ENCODE data around the gene LRRC14B. TPM values are rescaled to one million over a fixed set of nuclear protein-coding genes. Genes with fewer than 3 reads are reported as not detected.
"Not testable (repeated sequence)": the region's sequence is repeated elsewhere in the genome, so short reads cannot be mapped to it uniquely, and the experiment has no call there.

The LRRC14B gene
- total and polyA plus RNA-seq, 2 donors (not counting 1 experiment from before 2014, with no cell fraction given), result not detected

- Histone ChIP-seq H3K4me1 (ENCODE audit: control insufficient read depth, extremely low read depth, insufficient read depth, low read length) (peaks cover 6% of the 10 kb centered on the region), H3K4me3 (replicated peaks in 1 of 4; ENCODE audit: control extremely low read depth in 1 of 4, insufficient read depth in 1 of 4, low read depth in 3 of 4, low read length in 4 of 4) (no peak overlapping the region), H3K4me2 (ENCODE audit: extremely low read depth, insufficient read depth, low read length) (no peak overlapping the region), H3K36me3 (ENCODE audit: control insufficient read depth, insufficient read depth, low read length) (peaks cover 12% of the 10 kb centered on the region), H3K79me2 (ENCODE audit: control insufficient read depth, insufficient read depth, low read length) (peaks cover 54% of the 10 kb centered on the region), H3K9ac (ENCODE audit: insufficient read depth, low read length) (no peak overlapping the region), H3K27me3 (ENCODE audit: control insufficient read depth, insufficient read depth, low read length) (no peaks in the 10 kb centered on the region), H3K27ac (ENCODE audit: insufficient read depth, low read length) (no peak overlapping the region), H3K9me3 (ENCODE audit: control insufficient read depth, insufficient read depth, low read depth, low read length) (no peaks in the 10 kb centered on the region), H2AFZ (ENCODE audit: low read length) (no peak overlapping the region), H4K20me1 (ENCODE audit: control insufficient read depth, extremely low read depth, insufficient read depth, low read length) (peaks cover 4% of the 10 kb centered on the region)
- TF ChIP-seq EZH2 (IDR thresholded peaks at IDR 0.05; ENCODE audit: low read length, missing control alignments), result no peak
- TF ChIP-seq, protein P1, sequence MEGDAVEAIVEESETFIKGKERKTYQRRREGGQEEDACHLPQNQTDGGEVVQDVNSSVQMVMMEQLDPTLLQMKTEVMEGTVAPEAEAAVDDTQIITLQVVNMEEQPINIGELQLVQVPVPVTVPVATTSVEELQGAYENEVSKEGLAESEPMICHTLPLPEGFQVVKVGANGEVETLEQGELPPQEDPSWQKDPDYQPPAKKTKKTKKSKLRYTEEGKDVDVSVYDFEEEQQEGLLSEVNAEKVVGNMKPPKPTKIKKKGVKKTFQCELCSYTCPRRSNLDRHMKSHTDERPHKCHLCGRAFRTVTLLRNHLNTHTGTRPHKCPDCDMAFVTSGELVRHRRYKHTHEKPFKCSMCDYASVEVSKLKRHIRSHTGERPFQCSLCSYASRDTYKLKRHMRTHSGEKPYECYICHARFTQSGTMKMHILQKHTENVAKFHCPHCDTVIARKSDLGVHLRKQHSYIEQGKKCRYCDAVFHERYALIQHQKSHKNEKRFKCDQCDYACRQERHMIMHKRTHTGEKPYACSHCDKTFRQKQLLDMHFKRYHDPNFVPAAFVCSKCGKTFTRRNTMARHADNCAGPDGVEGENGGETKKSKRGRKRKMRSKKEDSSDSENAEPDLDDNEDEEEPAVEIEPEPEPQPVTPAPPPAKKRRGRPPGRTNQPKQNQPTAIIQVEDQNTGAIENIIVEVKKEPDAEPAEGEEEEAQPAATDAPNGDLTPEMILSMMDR (conservative IDR thresholded peaks at IDR 0.05 in 1 of 2, IDR thresholded peaks at IDR 0.05 in 1 of 2; ENCODE audit: low read depth in 1 of 2, low read length in 2 of 2), result no peak
- no peak for DNase-seq (ENCODE audit: low read depth in 2 of 2)
These were observed 32.5 kb downstream of the LRRC14B start for GRCh38 chr5:223791-224190.

GRCh38 chr5:225334-225733, 34.0 kb downstream of the LRRC14B start:
- Histone ChIP-seq H3K79me2 (ENCODE audit: control insufficient read depth, insufficient read depth, low read length) (peaks cover 38% of the 10 kb centered on the region), H3K4me3 (replicated peaks in 1 of 4; ENCODE audit: control extremely low read depth in 1 of 4, insufficient read depth in 1 of 4, low read depth in 3 of 4, low read length in 4 of 4) (no peak overlapping the region), H3K27me3 (ENCODE audit: control insufficient read depth, insufficient read depth, low read length) (no peaks in the 10 kb centered on the region), H3K36me3 (ENCODE audit: control insufficient read depth, insufficient read depth, low read length) (peaks cover 12% of the 10 kb centered on the region), H2AFZ (ENCODE audit: low read length) (no peak overlapping the region), H4K20me1 (ENCODE audit: control insufficient read depth, extremely low read depth, insufficient read depth, low read length) (no peaks in the 10 kb centered on the region), H3K4me2 (ENCODE audit: extremely low read depth, insufficient read depth, low read length) (no peak overlapping the region), H3K9ac (ENCODE audit: insufficient read depth, low read length) (no peak overlapping the region), H3K27ac (ENCODE audit: insufficient read depth, low read length) (no peak overlapping the region), H3K9me3 (ENCODE audit: control insufficient read depth, insufficient read depth, low read depth, low read length) (no peaks in the 10 kb centered on the region), H3K4me1 (ENCODE audit: control insufficient read depth, extremely low read depth, insufficient read depth, low read length) (peaks cover 6% of the 10 kb centered on the region)
- TF ChIP-seq EZH2 (IDR thresholded peaks at IDR 0.05; ENCODE audit: low read length, missing control alignments), result no peak
- DNase-seq (ENCODE audit: low read depth in 2 of 2), result no peak

DNA sequence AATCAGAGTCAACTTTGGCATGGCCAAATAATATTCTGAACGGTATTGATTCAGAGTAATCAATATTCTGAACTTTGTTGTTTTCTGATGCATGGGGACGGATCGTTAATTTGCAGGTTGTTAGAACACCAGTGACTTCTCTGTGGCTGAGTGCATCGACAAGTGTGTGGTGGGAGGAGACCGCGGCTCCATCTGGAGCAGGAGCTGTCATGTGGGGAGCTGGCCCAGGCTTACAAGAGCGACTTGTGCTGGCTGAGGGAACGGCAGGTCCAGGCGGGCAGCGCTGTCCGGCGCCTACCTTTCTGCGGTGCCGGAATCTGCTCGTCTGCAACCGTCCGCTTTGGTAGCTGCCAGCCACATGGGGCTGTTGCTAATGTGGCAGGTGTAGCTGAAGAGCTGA, 36.1 kb downstream of the LRRC14B start:
- not testable (repeated sequence) for H2AFZ ChIP-seq (ENCODE audit: low read length); H3K27me3 ChIP-seq (ENCODE audit: control insufficient read depth, insufficient read depth, low read length); DNase-seq (ENCODE audit: low read depth in 2 of 2); H3K9me3 ChIP-seq (ENCODE audit: control insufficient read depth, insufficient read depth, low read depth, low read length); H3K27ac ChIP-seq (ENCODE audit: insufficient read depth, low read length); H3K4me2 ChIP-seq (ENCODE audit: extremely low read depth, insufficient read depth, low read length); H4K20me1 ChIP-seq (ENCODE audit: control insufficient read depth, extremely low read depth, insufficient read depth, low read length); H3K4me1 ChIP-seq (ENCODE audit: control insufficient read depth, extremely low read depth, insufficient read depth, low read length); H3K9ac ChIP-seq (ENCODE audit: insufficient read depth, low read length); H3K4me3 ChIP-seq (replicated peaks in 1 of 4; ENCODE audit: control extremely low read depth in 1 of 4, insufficient read depth in 1 of 4, low read depth in 3 of 4, low read length in 4 of 4)
- peaks cover 19% of the 10 kb centered on the region for H3K79me2 ChIP-seq (ENCODE audit: control insufficient read depth, insufficient read depth, low read length)
- H3K36me3 ChIP-seq (ENCODE audit: control insufficient read depth, insufficient read depth, low read length), result peaks cover 13% of the 10 kb centered on the region

DNA sequence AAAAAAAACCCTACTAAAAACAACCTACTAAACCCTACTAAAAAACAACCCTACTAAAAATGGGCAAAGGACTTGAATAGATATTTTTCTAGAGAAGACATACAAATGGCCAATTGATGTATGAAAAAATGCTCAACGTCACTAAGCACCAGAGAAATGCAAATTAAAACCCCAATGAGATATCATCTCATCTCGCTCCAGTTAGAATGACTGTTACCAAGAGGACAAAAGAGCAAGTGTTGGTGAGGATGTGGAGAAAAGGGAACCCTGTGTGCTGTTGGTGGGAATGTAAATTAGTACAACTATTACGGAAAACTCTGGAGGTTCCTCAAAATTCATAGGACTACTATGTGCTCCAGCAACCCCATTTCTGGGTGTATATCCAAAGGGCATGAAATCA, 37.6 kb downstream of the LRRC14B start:
- H3K79me2 ChIP-seq (ENCODE audit: control insufficient read depth, insufficient read depth, low read length), result peaks cover 6% of the 10 kb centered on the region
- no peak for DNase-seq (ENCODE audit: low read depth in 2 of 2)
- no peak overlapping the region for H3K4me3 ChIP-seq (replicated peaks in 1 of 4; ENCODE audit: control extremely low read depth in 1 of 4, insufficient read depth in 1 of 4, low read depth in 3 of 4, low read length in 4 of 4)
- H2AFZ ChIP-seq (ENCODE audit: low read length), result no peak overlapping the region
- no peak overlapping the region for H3K4me2 ChIP-seq (ENCODE audit: extremely low read depth, insufficient read depth, low read length)
- no peak overlapping the region for H3K27ac ChIP-seq (ENCODE audit: insufficient read depth, low read length)
- no peak for TF ChIP-seq EZH2 (IDR thresholded peaks at IDR 0.05; ENCODE audit: low read length, missing control alignments)
- TF ChIP-seq, protein P1 (conservative IDR thresholded peaks at IDR 0.05 in 1 of 2, IDR thresholded peaks at IDR 0.05 in 1 of 2; ENCODE audit: low read depth in 1 of 2, low read length in 2 of 2), result no peak
- H4K20me1 ChIP-seq (ENCODE audit: control insufficient read depth, extremely low read depth, insufficient read depth, low read length), result no peaks in the 10 kb centered on the region
- H3K4me1 ChIP-seq (ENCODE audit: control insufficient read depth, extremely low read depth, insufficient read depth, low read length), result no peaks in the 10 kb centered on the region
- H3K9ac ChIP-seq (ENCODE audit: insufficient read depth, low read length), result no peak overlapping the region
- peaks cover 13% of the 10 kb centered on the region for H3K36me3 ChIP-seq (ENCODE audit: control insufficient read depth, insufficient read depth, low read length)
- no peaks in the 10 kb centered on the region for H3K9me3 ChIP-seq (ENCODE audit: control insufficient read depth, insufficient read depth, low read depth, low read length)
- no peaks in the 10 kb centered on the region for H3K27me3 ChIP-seq (ENCODE audit: control insufficient read depth, insufficient read depth, low read length)
